GM18526 (cell line): ENCODE data around the gene CBLN1.

Experiments used
- POLR2A ChIP-seq: IDR thresholded peaks from 3 replicates; pipeline ENCODE4 v1.6.1; 2011; ENCODE audit not compliant: insufficient read length; ENCODE audit errors: extremely low read depth

CBLN1 gene

DNA sequence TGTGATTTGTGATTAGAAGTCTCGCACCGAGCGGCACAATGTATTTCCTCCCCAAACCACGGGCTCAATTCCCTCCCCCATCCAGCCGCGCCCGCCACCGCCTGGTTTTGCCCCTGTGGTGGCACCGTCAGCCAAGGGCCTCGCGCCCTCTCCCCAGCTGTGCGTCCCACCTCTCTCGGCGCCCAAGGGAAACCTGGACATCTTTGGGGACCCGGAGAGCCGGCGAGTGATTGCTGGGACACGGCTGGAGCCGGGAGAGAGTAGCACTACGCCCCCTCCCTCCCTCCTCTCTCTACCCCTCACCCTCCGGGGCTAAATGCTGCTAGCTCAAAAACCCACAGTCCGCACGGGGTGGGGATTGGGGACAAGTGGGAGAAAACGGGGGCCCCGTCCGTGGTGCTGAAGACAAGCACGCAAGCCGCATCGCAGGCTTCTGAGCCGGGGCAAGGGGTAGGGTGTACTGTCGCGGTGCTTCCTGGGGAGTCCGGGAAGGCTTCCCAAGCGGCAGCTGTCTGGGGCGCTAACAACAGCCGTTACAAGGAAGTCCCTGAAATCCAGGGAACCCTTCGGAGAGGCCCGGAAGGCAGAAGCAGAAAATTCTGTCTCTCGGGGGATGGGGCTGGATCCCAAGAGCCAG lies 1.4 kb downstream of the CBLN1 start:
- TF ChIP-seq POLR2A, result no peak

DNA sequence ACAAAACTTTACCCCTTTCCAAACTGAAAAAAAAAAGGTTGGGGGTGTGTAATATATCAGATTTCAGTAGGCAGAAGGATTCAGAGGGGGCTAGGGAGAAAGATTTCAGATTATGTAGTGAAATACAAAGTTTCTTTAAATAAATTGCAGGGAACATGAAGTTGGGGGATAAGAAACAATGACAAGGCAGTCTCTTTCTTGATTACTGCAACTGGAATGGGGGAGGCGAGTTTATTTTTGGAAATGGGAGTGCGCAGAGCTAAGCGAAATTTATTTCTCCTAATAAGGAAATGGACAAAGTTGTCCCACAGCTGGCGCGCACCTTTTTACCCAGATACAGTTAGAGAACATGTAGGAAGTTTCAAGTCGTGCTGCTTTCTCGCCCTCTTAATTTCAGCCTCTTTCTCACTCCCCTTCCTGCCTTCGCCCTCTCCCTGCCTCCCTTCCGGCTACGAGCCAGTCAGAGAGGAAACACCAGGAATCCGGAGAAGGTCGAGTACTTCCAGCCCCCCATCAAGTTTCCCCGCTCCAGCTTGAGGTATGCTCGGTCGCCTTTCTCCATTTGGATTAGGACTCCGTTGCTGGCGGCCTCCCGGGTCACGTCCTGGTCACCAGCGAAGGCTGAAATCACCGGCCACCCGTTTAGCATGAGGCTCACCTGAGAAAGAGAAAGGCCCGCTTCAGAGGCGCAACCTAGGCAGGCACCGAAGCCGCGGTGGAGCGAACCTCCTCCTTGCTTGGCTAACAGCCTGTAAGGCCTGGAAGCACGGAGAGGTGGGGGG lies 2.5 kb downstream of the CBLN1 start:
- TF ChIP-seq POLR2A, result no peak

DNA sequence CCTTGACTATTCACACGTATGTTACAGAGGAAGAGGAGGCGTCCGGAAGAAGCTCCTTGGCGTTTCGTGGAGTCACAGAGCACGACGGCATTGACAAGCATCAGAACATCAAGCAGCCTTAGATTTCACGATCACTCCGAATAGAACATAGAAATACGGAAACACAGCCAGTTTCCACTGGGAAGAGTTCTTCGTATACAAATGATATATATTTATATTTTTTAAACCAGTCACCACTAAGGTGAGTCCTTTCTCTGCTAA lies 3.1 kb downstream of the CBLN1 start:
- no peak for TF ChIP-seq POLR2A

- no peak for TF ChIP-seq POLR2A
Measured at GRCh38 chr16:49277766-49278566, 3.7 kb downstream of the CBLN1 start.

DNA sequence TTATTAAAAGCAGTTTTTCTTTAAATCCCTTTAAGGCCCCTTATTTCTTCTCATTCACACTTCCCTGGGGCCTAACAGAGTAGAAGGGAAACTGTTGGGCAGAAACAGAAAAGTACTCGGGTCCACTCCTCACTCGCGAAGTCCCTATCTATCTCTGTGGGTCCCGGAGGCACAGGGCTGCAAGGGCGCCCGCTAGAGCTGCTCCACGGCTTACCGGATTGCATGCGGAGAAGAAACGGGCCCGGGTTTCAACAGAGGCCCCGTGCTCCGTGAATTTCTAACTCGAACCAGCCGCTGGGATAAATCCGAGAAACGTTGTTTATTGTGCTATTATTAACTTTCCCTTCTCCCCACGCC lies 4.3 kb downstream of the CBLN1 start:
- no peak for TF ChIP-seq POLR2A

GRCh38 chr16:49276646-49277385 lies 4.8 kb downstream of the CBLN1 start:
- TF ChIP-seq POLR2A, result no peak

DNA sequence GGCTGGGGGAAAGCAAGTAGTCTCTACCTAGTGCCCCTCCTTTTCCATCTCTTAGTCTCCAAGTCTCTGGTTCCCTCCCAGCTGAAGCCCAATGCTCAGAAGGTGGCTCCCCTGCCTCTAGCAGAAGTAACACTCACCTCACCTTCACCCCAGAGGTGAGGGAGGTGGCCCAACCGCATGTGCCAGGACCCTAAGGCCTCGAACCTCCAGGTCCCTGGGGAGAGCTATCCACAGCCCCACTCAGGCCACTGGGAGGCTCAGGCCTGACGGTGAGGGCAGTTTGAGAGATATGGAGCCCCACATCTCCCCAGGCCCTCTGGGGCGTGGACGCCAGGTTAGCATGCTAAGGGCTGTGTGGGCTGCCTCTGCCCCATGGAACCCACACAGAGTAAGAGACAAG lies 5.8 kb downstream of the CBLN1 start:
- TF ChIP-seq POLR2A, result no peak

DNA sequence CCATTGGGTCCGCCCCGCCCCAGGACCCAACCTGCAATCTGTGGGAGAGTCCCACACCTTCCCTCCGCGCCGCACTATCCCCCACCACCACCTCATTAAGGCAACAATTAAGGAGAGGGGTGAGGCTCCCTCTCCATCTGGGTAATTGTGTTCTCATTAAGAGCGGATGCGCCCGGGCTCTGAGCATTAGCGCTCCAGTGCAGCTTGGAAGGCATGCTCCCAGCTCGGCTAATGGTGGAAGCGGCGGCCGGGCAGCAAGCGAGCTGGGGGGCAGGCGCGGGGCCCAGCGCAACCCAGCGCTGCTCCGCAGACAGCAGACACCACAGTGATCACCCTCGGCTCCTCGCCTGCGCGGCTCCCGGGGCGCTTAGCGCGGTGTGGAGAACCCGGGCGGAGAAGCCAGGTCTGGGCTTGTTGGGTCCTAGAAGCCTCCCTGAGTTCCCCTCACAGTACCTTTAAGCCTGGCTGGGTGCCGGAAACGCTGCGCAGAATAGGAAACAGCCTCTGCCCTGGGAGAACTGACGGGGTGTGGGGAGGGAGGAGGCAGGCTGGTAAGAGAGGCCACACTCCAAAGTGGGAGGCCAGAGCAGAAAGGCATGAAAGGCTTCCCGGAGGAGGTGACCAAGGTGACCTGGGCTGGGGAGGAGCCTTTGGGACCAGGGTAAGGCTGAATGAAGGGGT lies 6.4 kb downstream of the CBLN1 start:
- no peak for TF ChIP-seq POLR2A

- no peak for TF ChIP-seq POLR2A
Measured at GRCh38 chr16:49274591-49274990, 7.0 kb downstream of the CBLN1 start.

DNA sequence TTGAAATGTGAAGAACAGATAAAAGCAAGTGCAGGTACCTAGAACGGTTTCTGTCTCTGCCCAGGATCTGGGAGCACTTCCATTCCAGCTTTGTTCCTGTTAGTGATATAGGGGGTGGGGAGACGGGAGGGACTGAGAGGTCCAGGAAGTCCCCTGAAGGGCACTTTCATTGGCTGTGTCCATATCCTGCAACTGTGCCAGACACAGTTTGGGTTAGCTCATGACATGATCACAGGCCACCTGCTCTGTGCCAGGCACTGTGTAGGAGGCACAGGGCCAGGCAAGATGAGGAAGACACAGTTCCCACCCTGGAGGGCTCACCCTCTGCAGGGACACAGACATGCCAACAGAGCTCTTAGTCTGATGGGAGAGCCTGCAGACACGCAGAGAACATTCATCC lies 7.9 kb downstream of the CBLN1 start:
- TF ChIP-seq POLR2A, result no peak

GRCh38 chr16:49271363-49271762 lies 10.3 kb downstream of the CBLN1 start:
- TF ChIP-seq POLR2A, result no peak

DNA sequence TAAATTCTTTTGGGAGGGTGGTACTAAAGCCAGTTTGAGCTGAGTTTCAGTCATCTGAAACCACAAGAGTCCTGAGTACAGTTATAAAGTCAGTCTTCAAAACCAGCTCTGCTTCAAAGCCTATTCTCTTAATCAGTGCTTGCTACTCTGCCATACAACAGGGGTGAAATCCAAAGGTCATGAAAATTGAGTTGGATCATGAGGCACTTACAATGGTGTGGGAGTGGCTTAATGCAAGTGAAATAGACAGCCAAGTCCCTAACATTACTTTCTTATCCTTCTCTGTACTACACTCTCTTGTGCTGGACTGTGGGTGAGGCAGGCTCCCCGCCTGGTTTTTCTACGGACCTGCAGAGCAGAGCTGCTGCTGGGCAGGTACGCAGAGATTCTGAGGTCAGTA lies 12.4 kb downstream of the CBLN1 start:
- TF ChIP-seq POLR2A, result no peak

DNA sequence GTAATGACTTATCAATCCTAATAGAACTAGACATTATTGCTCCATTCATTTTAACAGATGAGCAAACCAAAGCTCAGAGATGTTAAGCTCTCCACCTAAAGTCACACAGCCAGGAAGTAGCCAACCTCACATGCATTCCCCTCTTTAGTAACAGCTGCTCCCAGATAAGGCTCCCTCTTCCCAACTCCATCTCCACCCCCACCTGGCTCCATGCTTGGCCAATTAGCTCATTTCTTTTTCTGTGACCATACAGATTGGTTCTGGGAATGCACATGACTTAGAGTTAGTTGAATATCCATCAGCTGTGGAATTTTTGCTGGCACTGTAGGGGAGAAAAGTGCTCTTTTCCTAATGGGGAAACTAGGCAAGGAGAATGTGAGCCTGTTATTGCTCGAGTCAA lies 13.0 kb downstream of the CBLN1 start:
- no peak for TF ChIP-seq POLR2A

- no peak for TF ChIP-seq POLR2A
Measured at GRCh38 chr16:49262501-49262900, 19.1 kb downstream of the CBLN1 start.

DNA sequence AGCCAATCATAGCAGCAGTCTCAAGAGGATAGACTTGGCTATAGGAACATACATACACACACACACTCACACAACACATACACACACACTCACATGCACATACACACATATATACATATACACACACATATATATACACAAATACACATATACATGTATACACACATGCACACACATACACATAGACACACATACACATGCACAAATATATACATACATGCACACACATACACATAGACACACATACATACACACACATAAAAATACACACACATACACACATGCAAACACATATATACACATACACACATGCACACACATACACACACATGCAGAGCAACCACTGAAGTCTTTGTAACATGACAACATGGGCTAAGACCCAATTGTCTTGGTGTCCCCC lies 19.7 kb downstream of the CBLN1 start:
- TF ChIP-seq POLR2A, result no peak
